GM19467 (cell line): Measurements from ENCODE around the gene GSE1.

Experiments
- ATAC-seq: cut with Tn5 transposase; IDR thresholded peaks from one replicate; pipeline ENCODE4 v1.9.1; 2021; ENCODE audit warnings: mild to moderate bottlenecking, moderate library complexity; ENCODE audit not compliant: unreplicated experiment

Gene GSE1

DNA sequence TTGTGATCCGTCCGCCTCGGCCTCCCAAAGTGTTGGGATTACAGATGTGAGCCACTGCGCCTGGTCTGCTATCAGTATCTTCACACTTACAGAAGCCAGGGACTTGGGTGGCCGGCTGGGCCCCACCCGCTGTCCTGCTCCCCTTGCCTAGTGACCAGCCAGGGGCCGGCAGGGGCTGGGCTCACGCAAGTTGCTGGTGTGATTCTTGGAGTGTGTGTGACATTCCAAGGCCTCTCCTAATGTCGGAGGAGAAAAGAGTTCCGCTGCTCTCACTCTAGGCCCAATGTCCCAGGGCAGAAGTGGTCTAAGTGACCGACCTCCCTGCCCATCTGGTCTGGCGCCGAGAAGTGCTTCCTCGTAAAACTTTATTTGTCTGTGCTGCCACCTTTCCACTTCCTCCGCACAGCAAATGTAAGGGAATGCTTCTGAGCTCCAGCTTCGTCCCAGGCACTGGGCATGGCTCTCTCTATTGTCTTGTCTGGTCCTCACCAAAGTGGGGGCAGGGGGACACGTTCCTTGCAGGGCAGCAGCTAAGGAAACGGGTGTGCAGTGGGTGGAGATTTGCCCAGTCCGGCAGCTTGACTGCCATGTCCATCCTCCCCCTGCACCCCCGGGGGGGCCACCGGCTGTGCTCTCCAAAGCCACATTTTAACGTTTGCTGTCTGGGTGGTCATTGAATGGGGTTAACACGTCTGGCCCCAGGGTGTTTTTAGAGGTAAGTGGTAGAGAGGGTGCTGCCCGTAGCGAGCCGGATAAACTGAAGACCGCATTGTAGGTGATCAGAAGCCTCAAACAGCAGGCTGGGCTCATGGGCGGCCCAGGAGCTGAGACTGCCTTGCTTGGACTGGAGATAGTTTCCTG, 7.8 kb upstream of the GSE1 start:
- ATAC-seq, result no peak

DNA sequence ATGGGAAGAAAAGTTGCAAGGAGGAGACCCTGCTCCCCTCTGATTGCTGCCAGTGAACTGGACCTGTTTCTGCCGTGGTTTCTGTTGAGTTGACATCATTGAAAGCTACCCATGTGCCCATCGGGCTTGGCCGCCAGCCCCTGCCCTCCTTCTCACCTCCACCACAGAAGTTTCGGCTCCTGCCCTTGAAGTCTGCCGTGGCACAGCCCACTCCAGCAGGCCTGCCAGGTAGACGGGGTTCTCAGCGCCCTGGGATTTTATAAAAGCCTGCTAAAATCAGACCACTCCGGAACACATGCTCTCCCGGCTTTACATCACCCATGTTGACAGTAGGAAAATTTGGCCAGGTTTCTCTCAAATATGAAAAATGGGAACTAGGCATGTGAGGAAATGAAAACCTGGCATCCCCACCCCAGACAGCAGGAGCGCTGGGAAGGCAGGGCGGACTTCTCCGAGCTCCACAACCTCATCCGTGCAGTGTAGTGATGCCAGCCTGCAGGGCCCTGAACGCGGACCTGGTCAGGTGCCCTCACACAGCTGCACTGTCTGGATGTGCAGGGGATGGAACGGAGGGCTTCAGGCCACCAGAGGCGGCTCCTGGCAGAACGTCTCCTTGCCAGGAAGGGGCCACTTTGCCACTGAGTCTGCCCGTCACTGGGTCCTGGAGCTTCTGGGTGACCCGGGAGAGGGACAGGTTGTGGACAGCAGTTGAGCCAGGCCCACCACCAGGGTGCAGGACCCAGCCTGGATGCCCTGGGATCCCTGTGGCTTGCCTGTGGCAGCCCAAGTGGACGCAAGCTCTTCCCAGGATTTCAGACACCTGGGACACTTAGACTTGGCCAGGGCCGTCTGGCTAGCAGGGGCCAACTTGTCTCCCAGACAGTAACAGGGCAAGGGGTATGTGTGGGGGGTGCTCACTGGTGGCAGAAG, 6.9 kb upstream of the GSE1 start:
- no peak for ATAC-seq

DNA sequence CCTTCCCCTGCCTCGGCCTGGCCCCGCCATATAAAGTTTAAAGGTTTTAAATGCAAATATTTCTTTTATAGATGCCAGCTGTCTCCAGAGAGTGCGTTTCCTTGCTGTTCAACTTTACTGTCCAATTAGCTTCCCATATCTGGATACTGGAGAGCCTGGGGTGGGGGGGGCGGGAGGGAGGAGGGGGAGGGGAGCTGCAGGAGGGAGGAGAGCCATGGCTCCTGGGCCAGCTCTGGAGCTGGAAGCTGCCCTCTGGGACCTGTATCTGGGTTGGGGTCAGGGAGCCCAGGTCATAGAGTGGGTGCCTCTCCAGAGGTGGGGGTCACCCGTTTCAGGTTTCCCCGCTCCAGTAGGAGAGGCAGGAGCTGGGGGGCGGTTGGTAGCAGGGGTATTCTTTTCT, 6.2 kb upstream of the GSE1 start:
- ATAC-seq, result no peak

DNA sequence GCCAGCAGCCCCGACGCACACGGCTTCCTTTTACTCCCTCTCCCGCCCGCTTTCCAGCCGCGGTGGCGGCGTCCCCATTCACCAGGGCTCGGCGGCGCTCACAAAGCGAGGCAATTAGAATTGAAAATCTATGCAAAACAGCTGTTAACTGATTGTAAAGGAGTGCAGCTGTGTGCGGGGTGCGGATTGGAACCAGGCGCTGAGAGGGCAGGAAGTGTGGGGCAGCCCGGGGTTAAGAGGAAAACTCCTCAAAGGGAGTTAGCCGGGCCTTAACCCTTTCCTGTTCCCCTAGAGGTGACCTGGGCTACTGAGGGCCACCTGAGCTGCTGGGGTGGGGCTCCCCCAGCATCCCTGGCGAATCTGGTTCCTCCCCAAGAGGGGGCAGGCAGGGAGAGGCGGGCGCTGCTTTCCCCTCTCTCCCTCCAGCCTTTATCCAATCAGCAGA, 5.8 kb upstream of the GSE1 start:
- ATAC-seq, result no peak

DNA sequence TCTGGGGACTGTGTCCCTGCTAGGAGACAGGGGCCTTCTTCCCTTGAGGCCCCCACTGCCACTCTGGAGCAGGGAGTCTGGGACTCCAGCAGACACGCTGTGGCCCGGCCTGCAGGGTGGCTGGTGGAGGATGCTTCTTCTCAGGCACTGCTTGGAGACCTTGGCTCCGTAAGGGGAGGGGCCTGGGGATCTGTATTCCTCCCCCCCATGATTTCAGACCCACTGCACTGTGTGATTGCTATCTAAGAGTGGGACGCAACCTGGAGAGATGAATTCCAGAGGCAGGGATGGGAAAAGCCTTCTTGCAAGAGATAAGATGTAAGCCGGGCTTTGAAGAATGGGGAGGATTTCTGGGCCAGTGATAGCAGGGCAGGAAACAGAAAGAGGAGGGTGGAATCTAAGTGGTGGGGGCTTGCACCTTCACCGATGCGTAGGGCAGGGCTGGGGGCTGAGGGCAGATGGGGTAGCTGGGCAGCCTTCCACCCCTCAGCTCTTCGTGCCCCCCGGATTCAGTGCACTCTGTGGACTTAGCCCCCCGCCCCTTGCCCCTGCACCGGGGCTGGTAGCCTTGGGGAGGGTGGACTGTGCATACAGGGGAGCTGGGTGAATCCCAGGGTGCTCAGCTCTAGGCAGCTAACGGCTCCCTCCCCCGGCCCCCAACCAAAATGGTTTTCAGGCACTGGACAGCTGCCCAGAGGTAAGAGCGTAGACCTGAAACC, 5.2 kb upstream of the GSE1 start:
- ATAC-seq, result no peak

DNA sequence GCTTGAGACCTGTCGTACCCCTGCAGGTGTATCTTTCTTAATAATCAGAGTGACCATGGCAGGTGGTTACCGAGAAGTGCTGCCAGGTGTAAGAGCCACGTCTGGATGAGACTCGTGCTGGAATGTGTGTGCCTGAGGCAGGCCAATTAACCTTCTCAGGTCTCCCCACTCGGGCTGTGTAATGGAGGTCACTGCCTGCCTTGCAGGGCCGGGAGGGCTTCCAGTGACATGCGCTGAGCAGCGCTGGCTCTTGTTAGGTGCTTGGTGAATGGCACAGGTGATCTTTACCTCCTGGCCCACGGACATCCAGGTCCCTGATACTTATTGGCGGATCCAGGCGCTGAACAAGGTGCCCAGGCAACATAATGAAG, 4.6 kb upstream of the GSE1 start:
- no peak for ATAC-seq

DNA sequence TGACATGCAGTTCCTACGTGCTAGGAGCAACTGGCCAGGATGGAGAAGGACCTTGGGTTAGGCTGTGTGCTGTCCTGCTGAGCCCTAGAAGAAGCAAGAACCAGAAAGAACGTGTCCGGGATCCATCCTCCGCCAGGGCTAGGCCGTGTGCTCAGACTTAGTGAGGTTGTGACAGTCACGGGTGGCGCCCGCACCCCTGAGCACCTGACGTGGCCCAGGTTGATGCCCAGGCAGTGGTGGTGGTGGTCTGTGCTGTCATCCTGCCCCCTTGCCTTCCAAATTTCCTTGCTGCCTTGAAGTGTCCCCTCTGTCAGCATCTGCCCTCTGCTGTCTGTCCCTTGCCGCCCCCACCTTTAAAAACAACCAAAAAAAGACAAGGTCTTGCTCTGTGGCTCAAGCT, 4.2 kb upstream of the GSE1 start:
- no peak for ATAC-seq

DNA sequence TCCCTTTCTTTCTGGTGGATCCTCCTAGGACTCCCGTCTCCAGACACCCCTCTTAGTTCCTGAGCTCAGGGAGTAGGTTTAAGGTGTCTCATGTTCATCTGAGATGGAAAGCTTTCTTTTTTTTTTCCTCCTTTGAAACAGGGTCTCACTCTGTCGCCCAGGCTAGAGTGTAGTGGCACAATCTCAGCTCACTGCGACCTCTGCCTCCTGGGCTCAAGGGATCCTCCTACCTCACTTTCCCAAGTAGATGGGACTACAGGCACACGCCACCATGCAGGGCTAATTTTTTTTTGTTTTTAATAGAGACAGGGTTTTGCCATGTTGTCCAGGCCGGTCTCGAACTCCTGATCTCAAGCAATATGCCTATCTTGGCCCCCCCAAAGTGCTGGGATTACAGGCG, 3.6 kb upstream of the GSE1 start:
- no peak for ATAC-seq

DNA sequence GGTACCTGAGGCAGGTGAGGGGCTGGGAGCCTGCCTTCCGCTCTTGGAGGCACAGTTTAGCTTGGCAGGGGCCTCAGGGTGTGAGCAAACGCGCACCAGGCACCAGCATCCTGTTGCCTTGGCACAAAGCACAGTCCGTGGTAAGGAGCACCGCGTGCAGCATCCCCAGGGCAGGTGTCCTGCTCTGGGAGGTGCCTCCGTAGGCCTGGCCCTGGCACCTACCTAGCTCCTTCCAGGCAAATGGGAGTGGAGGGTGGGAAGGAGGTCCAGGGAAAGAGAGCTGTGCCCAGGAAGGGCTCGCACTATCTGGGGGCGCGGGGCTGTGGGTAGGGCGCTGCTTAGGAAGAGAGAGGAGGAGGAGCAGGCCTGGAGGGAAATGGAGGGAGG, 3.1 kb upstream of the GSE1 start:
- no peak for ATAC-seq

DNA sequence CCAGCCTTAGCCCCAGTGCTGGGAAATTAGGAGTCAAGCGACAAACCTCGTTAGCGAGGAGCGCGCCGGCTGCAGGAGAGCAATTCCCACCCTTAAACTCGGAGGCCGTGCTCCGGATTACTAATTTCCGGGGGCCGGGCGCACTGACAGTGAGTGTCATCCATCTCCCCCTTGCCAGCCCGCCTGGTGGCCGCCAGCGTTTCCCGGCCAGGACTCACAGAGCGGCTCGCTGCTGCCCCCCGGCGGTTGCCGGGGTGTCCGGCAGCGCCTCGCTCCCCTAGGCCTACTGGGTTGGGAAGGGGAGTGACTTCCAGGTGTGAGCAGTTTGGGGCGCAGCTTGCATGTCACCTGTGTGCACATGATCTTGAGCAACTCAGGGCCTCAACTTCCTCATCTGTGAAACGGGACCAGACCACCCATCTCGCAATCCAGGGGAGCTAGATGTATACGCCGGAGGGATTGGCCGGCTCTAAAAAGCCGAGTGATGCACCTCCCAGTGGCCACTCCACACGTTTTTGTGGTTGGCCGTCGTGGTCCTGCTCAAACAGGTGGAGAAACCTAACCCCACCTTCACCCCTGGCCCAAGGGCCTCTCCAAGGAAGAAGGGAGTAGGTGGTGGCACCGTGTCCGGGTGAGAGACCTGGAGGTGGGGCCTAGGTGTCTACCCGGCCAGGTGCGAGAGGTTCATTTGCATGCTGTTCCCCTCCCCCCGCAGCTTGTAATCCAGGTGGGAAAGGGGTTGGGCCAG, 2.5 kb upstream of the GSE1 start:
- ATAC-seq, result peak; percentile 44

DNA sequence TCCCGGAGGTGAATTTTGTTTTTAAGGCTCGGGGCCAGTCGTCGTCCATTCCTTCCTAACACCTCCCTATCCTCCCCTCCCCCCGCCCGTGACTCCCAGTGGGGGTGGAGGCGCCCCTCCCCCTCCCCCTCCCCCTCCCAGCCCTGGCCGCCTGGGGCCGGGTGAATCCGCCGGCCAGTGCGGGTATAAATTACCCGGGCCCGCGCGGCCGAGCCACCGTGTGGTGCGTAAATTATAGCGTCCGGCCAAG, 2.0 kb upstream of the GSE1 start:
- no peak for ATAC-seq

DNA sequence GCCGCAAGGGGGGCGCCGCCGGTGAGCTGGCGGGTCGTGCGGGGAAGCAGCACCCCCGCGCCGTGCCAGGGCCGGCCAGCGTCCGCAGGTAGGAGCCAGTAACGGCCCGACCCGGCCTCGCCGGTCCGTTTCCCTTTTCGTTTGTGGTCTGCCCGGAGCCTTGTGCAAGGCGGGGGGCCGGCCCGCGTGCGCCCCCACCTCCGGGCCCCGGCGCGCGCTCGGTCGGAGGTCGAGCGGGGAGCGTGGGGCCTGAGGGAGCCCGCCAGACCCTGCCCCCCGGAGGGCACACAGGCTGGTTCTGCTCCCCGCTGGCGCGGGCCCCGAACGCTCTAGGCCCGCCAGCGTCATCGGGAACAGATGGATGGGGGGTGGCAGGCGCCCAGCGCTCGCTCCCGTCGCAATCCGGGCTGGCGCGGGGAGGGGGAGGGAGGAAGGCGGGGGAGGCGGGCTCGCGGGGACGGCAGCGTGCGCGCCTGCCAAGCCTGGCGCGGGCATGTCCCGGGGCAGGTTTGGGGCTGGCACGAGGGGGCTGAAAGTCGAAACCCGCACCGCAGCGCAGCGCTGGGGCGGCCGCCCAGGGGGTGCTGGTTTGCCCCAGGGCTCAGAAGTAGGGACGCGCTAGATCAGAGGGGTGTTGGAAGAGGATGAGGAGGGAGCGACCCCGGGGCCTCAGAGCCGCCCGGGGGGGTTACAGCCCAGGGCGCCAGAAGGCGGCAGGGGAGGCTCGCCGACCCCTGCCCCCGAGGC, 1.5 kb upstream of the GSE1 start:
- ATAC-seq, result no peak

DNA sequence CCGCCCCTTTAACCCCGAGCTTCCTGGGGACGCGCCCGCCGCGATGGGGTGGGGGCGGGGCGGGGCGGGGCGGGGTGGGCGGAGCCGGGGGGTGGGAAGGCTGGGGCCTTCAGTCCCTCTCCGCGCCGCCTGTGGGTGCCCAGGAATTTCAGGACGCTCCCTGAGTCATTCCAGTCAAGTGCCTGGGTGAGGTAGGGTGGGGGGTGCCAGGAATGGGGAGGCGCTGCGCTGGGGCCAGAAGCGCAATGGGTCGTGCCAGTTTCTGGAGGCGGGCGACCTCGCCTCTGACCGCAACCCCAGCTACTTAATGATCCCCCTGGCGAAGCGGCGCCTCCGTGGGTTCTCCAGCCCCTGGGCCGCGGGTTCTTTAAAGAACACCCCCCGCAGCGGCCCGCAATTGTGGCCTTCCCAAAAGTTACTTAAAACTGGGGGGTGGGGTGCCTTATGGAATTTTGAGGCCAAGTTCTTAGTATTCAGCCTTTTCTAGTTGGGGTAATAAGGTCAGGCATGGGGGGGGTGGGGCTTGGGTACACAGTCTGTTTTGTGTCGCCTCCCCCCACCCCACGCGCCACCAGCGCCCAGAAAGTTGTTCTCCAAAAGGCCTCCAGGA, 826 bp upstream of the GSE1 start:
- ATAC-seq, result no peak

DNA sequence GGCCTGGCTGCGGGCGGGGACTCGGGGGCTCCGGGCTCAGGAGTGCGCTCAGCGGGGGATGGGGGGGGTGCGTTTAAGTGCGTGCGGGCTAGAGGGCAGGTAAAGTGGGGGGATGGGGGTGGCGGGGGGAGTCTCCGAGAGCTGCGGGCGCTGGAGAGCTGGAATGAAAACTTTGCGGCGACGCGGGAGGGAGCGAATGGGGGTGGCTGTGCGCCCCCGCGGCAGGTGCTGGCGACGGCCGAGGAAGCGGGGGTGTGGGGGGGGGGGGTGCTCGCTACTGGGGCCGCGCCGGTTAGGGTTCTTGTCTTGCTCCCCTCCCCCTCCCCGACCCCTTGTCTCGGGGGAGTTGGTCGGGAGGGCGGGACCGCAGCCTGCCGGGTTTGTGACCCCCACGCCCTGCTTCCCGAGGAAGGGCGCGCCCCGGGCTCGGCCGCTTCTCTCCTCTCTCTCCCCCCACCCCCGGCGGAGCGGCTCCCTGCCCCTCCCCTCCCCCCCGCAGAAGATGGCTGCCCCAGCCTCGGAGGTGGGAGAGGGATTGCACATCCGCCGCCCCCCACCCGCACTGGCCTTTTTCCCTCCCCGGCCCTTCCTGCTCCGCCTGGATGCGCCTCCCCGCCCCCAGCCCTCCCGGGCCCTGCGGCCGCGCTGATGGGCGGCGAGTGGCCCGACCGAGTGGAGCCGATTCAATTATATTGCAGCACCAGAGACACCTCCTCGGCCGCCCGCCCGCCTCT, 649 bp downstream of the GSE1 start:
- no peak for ATAC-seq

DNA sequence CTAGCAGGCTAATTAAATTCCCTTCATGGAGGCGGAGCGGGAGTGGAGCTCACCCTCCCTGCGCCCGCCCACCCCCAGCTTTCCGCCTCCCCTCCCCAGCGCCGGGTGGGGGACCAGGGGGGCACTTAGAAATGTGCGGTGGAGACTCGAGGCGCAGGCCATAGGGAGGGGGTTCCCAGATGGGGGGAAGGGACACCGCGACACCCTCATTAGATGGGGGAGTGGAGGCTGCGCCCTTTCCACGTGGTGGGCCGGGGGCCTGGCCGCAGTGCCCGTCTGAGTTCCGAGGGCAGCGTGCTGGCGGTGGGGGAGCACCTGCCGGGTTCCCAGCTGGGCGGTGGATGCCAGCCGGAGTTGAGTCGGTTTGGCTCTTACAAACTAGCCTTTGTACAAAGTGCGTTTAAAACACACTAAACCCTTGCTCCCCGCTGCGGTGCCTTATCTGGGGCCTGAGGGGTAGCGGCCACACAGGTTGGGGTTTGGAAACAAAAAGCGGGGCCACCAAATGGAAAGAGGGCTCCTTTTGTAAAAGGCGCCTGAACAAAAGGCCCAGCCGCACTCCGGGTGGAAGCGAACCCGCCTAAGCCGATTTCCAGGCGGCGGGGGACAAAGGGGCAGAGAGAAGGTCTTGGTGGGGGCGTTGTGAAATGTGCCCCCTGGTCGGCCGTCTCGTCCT, 1.4 kb downstream of the GSE1 start:
- no peak for ATAC-seq

DNA sequence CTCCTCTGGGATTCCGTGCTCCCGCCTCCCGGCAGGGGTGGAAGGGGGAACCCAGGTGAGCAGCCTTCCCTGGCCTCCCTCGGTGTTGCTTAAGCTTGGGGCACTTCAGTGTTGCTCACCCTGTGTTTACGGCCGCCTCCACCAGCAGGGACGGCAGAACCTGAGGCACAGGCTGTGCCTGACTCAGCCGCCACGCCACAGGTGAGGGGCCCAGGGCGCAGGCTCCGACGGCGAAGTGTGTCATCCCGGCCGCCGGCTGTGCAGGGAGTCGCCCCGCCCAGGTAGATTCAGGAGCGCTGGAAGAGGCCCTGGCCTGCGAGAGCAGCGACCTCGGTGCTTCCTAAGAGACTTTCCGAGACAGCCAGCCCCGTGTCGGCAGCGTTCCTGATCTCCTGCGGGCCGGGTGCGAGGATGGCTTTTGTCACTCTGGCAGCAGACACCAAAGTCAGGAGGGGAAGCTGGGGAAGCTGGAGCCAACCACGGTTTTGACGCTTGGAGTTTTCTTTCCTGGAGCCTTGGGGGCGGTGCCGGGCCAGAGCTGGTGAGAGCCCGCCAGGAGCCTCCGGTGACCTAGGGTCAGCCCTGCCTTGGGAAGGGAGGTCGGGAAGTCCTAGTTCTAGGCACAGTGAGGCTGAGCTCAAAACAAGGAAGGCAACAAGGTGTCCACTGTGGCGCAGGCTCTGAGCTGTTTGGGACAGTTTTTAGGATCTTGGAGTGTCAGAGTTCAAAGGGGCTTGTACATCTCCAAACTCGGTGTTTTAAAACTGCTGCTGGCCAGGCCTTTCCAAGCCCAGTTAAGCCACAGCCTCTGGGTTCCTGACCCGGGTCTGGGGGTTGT, 2.1 kb downstream of the GSE1 start:
- no peak for ATAC-seq

DNA sequence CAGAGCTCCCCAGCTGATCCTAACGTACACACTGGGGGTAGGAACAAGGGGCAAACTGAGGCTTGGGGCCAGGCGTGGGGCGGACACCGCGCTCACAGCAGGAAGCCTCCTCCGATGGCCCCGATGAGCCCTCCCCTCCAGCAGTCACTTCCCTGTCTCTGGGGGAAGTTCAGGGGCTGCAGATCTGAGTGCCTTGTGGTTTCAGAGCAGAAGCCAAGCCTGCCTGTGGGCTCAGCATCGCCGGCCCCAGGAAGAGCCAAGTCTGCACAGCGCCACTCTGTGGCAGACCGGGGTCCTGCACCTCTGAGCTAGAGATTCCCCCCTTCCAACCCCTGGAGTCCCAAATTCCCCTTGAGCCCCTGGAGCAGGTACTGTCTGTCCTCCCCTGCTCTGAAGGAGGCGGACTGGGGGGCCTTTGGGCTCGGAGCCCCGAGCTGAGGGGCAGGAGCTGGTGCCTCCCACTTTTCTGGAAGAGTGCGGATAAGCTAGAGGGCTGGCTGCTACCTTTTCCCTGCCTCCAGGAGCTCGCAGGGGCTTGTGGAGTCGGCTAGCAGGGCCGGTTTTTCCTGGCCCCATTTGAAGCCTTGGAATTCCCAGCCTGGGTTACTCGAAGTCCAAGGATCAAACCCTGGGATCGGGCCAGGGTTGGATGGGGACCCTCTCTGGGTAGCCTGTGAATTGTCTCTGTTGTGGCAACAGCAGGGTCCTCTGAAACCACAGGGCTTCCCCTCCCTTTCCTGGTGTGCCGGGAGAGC, 2.9 kb downstream of the GSE1 start:
- ATAC-seq, result peak; percentile 31
